ENCODE results near the gene XRCC1.

GRCh38 chr19:43532962-43533545 lies 42.3 kb downstream of the XRCC1 start, which contains the start of gene ZNF575:
- TF ChIP-seq POLR2AphosphoS5 (IDR thresholded peaks at IDR 0.05; ENCODE audit: low read depth) = peak; percentile 67; the same call in 1 of the 2 replicates
- 0 out of 4 replicates have a peak, but pooled peaks of 1 of the 2 experiments have one; percentile 3 for TF ChIP-seq CTCF (conservative IDR thresholded peaks at IDR 0.05; ENCODE audit: low read depth in 2 of 2)
- TF ChIP-seq EZH2 (IDR thresholded peaks at IDR 0.05; ENCODE audit: low read depth, unreplicated experiment) = no peak
- TF ChIP-seq JUNB (IDR thresholded peaks at IDR 0.05; ENCODE audit: unreplicated experiment) = no peak
- TF ChIP-seq CREB1 (CRISPR knock-in tag; IDR thresholded peaks at IDR 0.05; ENCODE audit: low read depth) = no peak
- no peak for TF ChIP-seq EZH2phosphoT487 (IDR thresholded peaks at IDR 0.05; ENCODE audit: unreplicated experiment)
